Measurements from ENCODE around the gene TELO2. TPM values are rescaled to one million over a fixed set of nuclear protein-coding genes. Genes with fewer than 3 reads are reported as not detected.

Gene TELO2
- polyA plus RNA-seq, 3 donors, result 7.3 to 58.1 (median 11.4) TPM

GRCh38 chr16:1540556-1540855 lies 47.3 kb downstream of the TELO2 start:
- H3K9me3 Mint-ChIP-seq, result no peaks in the 10 kb centered on the region
- Histone ChIP-seq H3K4me1 (ENCODE audit: control insufficient read depth in 1 of 2, insufficient read depth in 2 of 2, low read length in 2 of 2) (peaks cover 33 to 40% of the 10 kb centered on the region in 2 donors), H3K27ac (ENCODE audit: low read depth in 1 of 2, low read length in 2 of 2) (no peak overlapping the region), H3K9ac (ENCODE audit: insufficient read depth, low read length, poor library complexity, severe bottlenecking) (no peak overlapping the region), H3K4me2 (replicated peaks; ENCODE audit: extremely low read depth, low read length, poor library complexity, severe bottlenecking) (no peak overlapping the region), H3K9me3 (replicated peaks in 1 of 2; ENCODE audit: control insufficient read depth in 1 of 2, insufficient read depth in 1 of 2, low read length in 2 of 2) (no peaks in the 10 kb centered on the region), H3K4me3 (replicated peaks in 1 of 3; ENCODE audit: low read depth in 2 of 3, low read length in 3 of 3) (no peak overlapping the region), H3K36me3 (replicated peaks in 1 of 2; ENCODE audit: control insufficient read depth in 1 of 2, insufficient read depth in 2 of 2, low read length in 2 of 2) (no peaks in the 10 kb centered on the region), H3K27me3 (ENCODE audit: control insufficient read depth in 2 of 2, insufficient read depth in 2 of 2, low read length in 2 of 2) (peaks cover 0 to 8% of the 10 kb centered on the region in 2 donors), H3K79me2 (ENCODE audit: insufficient read depth, low read length) (no peaks in the 10 kb centered on the region), H2AFZ (ENCODE audit: insufficient read depth, low read depth, low read length, poor library complexity, severe bottlenecking) (no peak overlapping the region), H4K20me1 (ENCODE audit: insufficient read depth, low read length) (no peaks in the 10 kb centered on the region)
- DNase-seq, result no peak
- H3K27me3 Mint-ChIP-seq (ENCODE audit: low read depth in 3 of 3), result peaks cover 7 to 17% (median 12%) of the 10 kb centered on the region in 3 donors
- no peak overlapping the region for H3K27ac Mint-ChIP-seq
- intact Hi-C loops (cut with micrococcal nuclease), result loop anchor here in 1 of 2 donors (5.0 to 10.0 kb wide), 2 partner anchors 64 to 68 kb away; no protein-coding TSS in a partner anchor
- no peak for TF ChIP-seq CTCF (IDR thresholded peaks at IDR 0.05)
- no peak overlapping the region for H3K4me3 Mint-ChIP-seq
- WGBS (ENCODE audit: insufficient coverage), result 84% methylated on average over 8 of the region's 8 CpGs
- H3K4me1 Mint-ChIP-seq, result peaks cover 42% of the 10 kb centered on the region
- H3K36me3 Mint-ChIP-seq, result peaks cover 5 to 24% of the 10 kb centered on the region in 2 donors

- H3K79me2 ChIP-seq (ENCODE audit: insufficient read depth, low read length), result no peaks in the 10 kb centered on the region
- intact Hi-C loops (cut with micrococcal nuclease), result loop anchor here in 1 of 2 donors (5.0 to 10.0 kb wide), 2 partner anchors 63 to 69 kb away; no protein-coding TSS in a partner anchor
- Mint-ChIP-seq H3K9me3 (no peaks in the 10 kb centered on the region), H3K27ac (peak overlapping the region in 1 of 7 donors; percentile 68), H3K27me3 (ENCODE audit: low read depth in 3 of 3) (peaks cover 3 to 9% (median 7%) of the 10 kb centered on the region in 3 donors), H3K36me3 (peaks cover 5 to 24% of the 10 kb centered on the region in 2 donors), H3K4me1 (peaks cover 47% of the 10 kb centered on the region), H3K4me3 (no peak overlapping the region)
- 92% methylated on average over 33 of the region's 41 CpGs for WGBS (ENCODE audit: insufficient coverage)
- peaks cover 0 to 4% of the 10 kb centered on the region in 2 donors for H3K27me3 ChIP-seq (ENCODE audit: control insufficient read depth in 2 of 2, insufficient read depth in 2 of 2, low read length in 2 of 2)
- H3K9ac ChIP-seq (ENCODE audit: insufficient read depth, low read length, poor library complexity, severe bottlenecking), result no peak overlapping the region
- no peak for DNase-seq
- no peak overlapping the region for H2AFZ ChIP-seq (ENCODE audit: insufficient read depth, low read depth, low read length, poor library complexity, severe bottlenecking)
- H3K27ac ChIP-seq (ENCODE audit: low read depth in 1 of 2, low read length in 2 of 2), result no peak overlapping the region
- TF ChIP-seq CTCF (IDR thresholded peaks at IDR 0.05), result no peak
- H3K4me2 ChIP-seq (replicated peaks; ENCODE audit: extremely low read depth, low read length, poor library complexity, severe bottlenecking), result no peak overlapping the region
- H3K36me3 ChIP-seq (replicated peaks in 1 of 2; ENCODE audit: control insufficient read depth in 1 of 2, insufficient read depth in 2 of 2, low read length in 2 of 2), result no peaks in the 10 kb centered on the region
- no peak overlapping the region for H3K4me3 ChIP-seq (replicated peaks in 1 of 3; ENCODE audit: low read depth in 2 of 3, low read length in 3 of 3)
- no peaks in the 10 kb centered on the region for H4K20me1 ChIP-seq (ENCODE audit: insufficient read depth, low read length)
- H3K4me1 ChIP-seq (ENCODE audit: control insufficient read depth in 1 of 2, insufficient read depth in 2 of 2, low read length in 2 of 2), result peaks cover 38 to 44% of the 10 kb centered on the region in 2 donors
- no peaks in the 10 kb centered on the region for H3K9me3 ChIP-seq (replicated peaks in 1 of 2; ENCODE audit: control insufficient read depth in 1 of 2, insufficient read depth in 1 of 2, low read length in 2 of 2)
These were observed 48.4 kb downstream of the TELO2 start for GRCh38 chr16:1541293-1542165.

Data from CD14-positive monocyte (primary cell).